OCI-LY1 (cell line): Measurements from ENCODE around the gene PWP2.
"Not testable (repeated sequence)": the region's sequence is repeated elsewhere in the genome, so short reads cannot be mapped to it uniquely, and the experiment has no call there.

ENCODE experiments used
- H2AFZ ChIP-seq: fragments of 200-600 bp; sonication (generic), shearing (Covaris generic); 2 replicates; pipeline ENCODE4 v1.6.0; 2014; ENCODE audit warnings: antibody characterized with exemption, mild to moderate bottlenecking, low read length
- H3F3A ChIP-seq: fragments of 200-600 bp; sonication (generic), shearing (Covaris generic); 2 replicates; pipeline ENCODE4 v1.6.0; 2014; ENCODE audit warnings: mild to moderate bottlenecking, antibody characterized with exemption, low read length, moderate library complexity; ENCODE audit not compliant: insufficient read depth
- H3K27ac ChIP-seq: fragments of 200-600 bp; sonication (generic); 2 replicates; pipeline ENCODE4 v1.5.1; 2014; ENCODE audit warnings: low read length, mixed run types, mild to moderate bottlenecking, low read depth; ENCODE audit not compliant: poor library complexity, severe bottlenecking
- H3K27me3 ChIP-seq: fragments of 200-600 bp; sonication (generic); 2 replicates; pipeline ENCODE4 v1.6.0; 2014; ENCODE audit warnings: antibody characterized with exemption, mild to moderate bottlenecking, low read length, moderate library complexity; ENCODE audit not compliant: insufficient read depth
- H3K36me3 ChIP-seq: fragments of 200-600 bp; sonication (generic); 2 replicates; pipeline ENCODE4 v1.6.1; 2014; ENCODE audit warnings: mild to moderate bottlenecking, antibody characterized with exemption, low read length, moderate library complexity, mixed read lengths; ENCODE audit not compliant: insufficient read depth
- H3K4me1 ChIP-seq: fragments of 200-600 bp; sonication (generic); 2 replicates; pipeline ENCODE4 v1.5.1; 2014; ENCODE audit warnings: mild to moderate bottlenecking, low read length, moderate library complexity; ENCODE audit not compliant: insufficient read depth, severe bottlenecking
- H3K4me2 ChIP-seq: fragments of 200-600 bp; sonication (generic), shearing (Covaris generic); 2 replicates; pipeline ENCODE4 v1.6.1; 2014; ENCODE audit warnings: low read length
- H3K4me3 ChIP-seq: fragments of 200-600 bp; sonication (generic); 2 replicates; pipeline ENCODE4 v1.5.1; 2014; ENCODE audit warnings: low read length, low read depth, mild to moderate bottlenecking, mixed read lengths; ENCODE audit not compliant: poor library complexity, severe bottlenecking
- H3K79me2 ChIP-seq: fragments of 200-600 bp; shearing (Covaris generic); 2 replicates; pipeline ENCODE4 v1.6.1; 2016; ENCODE audit warnings: mixed run types, low read length, mixed read lengths; ENCODE audit not compliant: insufficient read depth
- H3K9ac ChIP-seq: fragments of 200-600 bp; sonication (generic), shearing (Covaris generic); 2 replicates; pipeline ENCODE4 v1.6.1; 2014; ENCODE audit warnings: mild to moderate bottlenecking, low read length, mixed read lengths
- H3K9me2 ChIP-seq: fragments of 200-600 bp; sonication (generic), shearing (Covaris generic); 2 replicates; pipeline ENCODE4 v1.6.1; 2014; ENCODE audit warnings: low read depth, mild to moderate bottlenecking, low read length, mixed read lengths
- H3K9me3 ChIP-seq: fragments of 200-600 bp; shearing (Covaris generic); 2 replicates; pipeline ENCODE4 v1.6.1; 2014; ENCODE audit warnings: low read length, mixed read lengths
- H4K20me1 ChIP-seq: fragments of 200-600 bp; sonication (generic), shearing (Covaris generic); 2 replicates; pipeline ENCODE4 v1.6.0; 2016; ENCODE audit warnings: mild to moderate bottlenecking, low read length; ENCODE audit not compliant: insufficient read depth
- CTCF ChIP-seq: fragments of 200-600 bp; sonication (generic), shearing (Covaris generic); IDR thresholded peaks from 2 replicates; pipeline ENCODE4 v1.5.1; 2017; ENCODE audit warnings: mild to moderate bottlenecking, antibody characterized with exemption, low read length, moderate library complexity, mixed read lengths
- EZH2 ChIP-seq: fragments of 200-600 bp; sonication (generic), shearing (Covaris generic); IDR thresholded peaks from 2 replicates; pipeline ENCODE4 v1.8.0; 2017; ENCODE audit warnings: borderline replicate concordance, mixed run types, mild to moderate bottlenecking, antibody characterized with exemption, low read length, moderate library complexity, mixed read lengths

Gene PWP2

DNA sequence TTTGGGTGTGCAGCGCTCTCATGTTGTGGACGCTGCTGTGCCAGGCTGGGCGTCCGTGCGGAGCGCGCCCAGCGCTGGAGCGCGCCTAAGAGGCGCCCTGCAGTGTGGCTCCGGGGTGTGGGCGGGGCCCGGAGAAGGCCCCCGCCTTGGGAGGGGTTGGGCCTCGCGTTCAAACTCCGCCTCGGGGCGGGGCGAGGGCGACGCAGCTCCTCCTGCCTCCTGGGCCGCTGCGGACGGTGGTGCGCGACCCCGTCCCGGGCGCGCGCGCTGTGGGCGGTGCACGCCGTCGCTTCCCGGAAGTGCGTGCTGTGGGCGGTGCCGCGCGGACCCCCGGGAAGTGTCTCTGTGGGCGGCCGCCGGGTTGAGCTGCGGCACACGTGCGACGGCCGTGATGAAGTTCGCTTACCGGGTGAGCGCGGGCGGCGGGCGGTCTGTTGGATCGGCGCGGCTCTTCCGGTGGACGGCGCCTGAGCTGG lies at the start of gene PWP2:
PWP2 (plus strand) TSS at position 374 of the 476 bp plus-strand sequence; CDS start at position 392, 18 bp downstream.
- H2AFZ ChIP-seq, H3K27me3 ChIP-seq, H3K36me3 ChIP-seq, H3K9me2 ChIP-seq, H3F3A ChIP-seq, H4K20me1 ChIP-seq, H3K9ac ChIP-seq, H3K4me2 ChIP-seq, H3K9me3 ChIP-seq, H3K4me1 ChIP-seq, H3K79me2 ChIP-seq, H3K27ac ChIP-seq: not testable (repeated sequence)
- peak within 1 kb of the TSS; percentile 46 for H3K4me3 ChIP-seq

- TF ChIP-seq EZH2 (no peak), CTCF (no peak)
- H2AFZ ChIP-seq = no peak overlapping the region
- H3K27me3 ChIP-seq = no peaks in the 10 kb centered on the region
- no peaks in the 10 kb centered on the region for H3F3A ChIP-seq
- no peak overlapping the region for H3K27ac ChIP-seq
- H3K36me3 ChIP-seq = peaks cover 64% of the 10 kb centered on the region
- H4K20me1 ChIP-seq = no peaks in the 10 kb centered on the region
- H3K4me1 ChIP-seq = no peaks in the 10 kb centered on the region
- no peaks in the 10 kb centered on the region for H3K9me2 ChIP-seq
- H3K9me3 ChIP-seq = no peaks in the 10 kb centered on the region
- H3K4me3 ChIP-seq = no peak overlapping the region
- no peak overlapping the region for H3K9ac ChIP-seq
- no peak overlapping the region for H3K4me2 ChIP-seq
- no peaks in the 10 kb centered on the region for H3K79me2 ChIP-seq
These were observed 49.1 kb upstream of the PWP2 start for GRCh38 chr21:44057960-44058651.

GRCh38 chr21:44058652-44058964 lies 48.6 kb upstream of the PWP2 start:
- Histone ChIP-seq H3K4me1 (no peaks in the 10 kb centered on the region), H3K36me3 (peaks cover 64% of the 10 kb centered on the region), H3K79me2 (no peaks in the 10 kb centered on the region), H3K9me3 (no peaks in the 10 kb centered on the region), H3K4me2 (no peak overlapping the region), H3F3A (no peaks in the 10 kb centered on the region), H3K27ac (no peak overlapping the region), H4K20me1 (no peaks in the 10 kb centered on the region), H3K27me3 (no peaks in the 10 kb centered on the region), H3K9ac (no peak overlapping the region), H2AFZ (no peak overlapping the region), H3K9me2 (no peaks in the 10 kb centered on the region), H3K4me3 (no peak overlapping the region)
- TF ChIP-seq EZH2 = no peak
- no peak for TF ChIP-seq CTCF

DNA sequence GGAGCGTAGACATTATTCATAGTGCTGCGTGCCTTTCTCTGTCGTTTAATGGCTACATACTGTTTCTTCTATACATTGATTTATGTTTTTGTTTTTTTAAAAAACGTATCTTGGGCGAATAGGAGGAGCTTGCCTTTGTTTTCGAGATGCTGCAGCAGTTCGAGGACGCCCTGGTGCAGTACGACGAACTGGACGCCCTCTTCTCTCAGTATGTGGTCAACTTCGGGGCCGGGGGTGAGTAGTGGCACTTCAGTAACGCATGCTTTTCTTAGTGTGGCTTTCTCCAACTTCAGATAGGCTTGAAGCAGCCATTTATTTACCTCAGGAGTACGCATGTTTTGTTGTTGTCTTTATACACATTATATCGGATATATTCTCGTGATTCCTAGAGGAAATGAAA lies 48.2 kb upstream of the PWP2 start:
- Histone ChIP-seq H4K20me1 (no peaks in the 10 kb centered on the region), H3K27ac (no peak overlapping the region), H3K4me3 (no peak overlapping the region), H2AFZ (no peak overlapping the region), H3K79me2 (no peaks in the 10 kb centered on the region), H3K4me2 (no peak overlapping the region), H3K9me2 (no peaks in the 10 kb centered on the region), H3K9ac (no peak overlapping the region), H3K4me1 (no peaks in the 10 kb centered on the region), H3K36me3 (peaks cover 64% of the 10 kb centered on the region), H3K27me3 (no peaks in the 10 kb centered on the region), H3F3A (no peaks in the 10 kb centered on the region), H3K9me3 (no peaks in the 10 kb centered on the region)
- TF ChIP-seq CTCF (no peak), EZH2 (no peak)
